Activated CD8-positive, alpha-beta memory T cell treated with anti-CD3 and anti-CD28 coated beads for 36 hours (primary cell): Measurements from ENCODE around the gene ERRFI1. TPM values are rescaled to one million over a fixed set of nuclear protein-coding genes. Genes with fewer than 3 reads are reported as not detected.
"Not testable (repeated sequence)": the region's sequence is repeated elsewhere in the genome, so short reads cannot be mapped to it uniquely, and the experiment has no call there.

Source experiments
- CTCF ChIA-PET: fragments of 350-600 bp; sonication (Branson Sonifier 250); formaldehyde crosslinking; loops from one replicate; lab custom pipeline; 2021; ENCODE audit warnings: antibody characterized with exemption; lab: Charles Lee
- POLR2A ChIA-PET: fragments of 350-600 bp; sonication (Branson Sonifier 250); formaldehyde crosslinking; loops from one replicate; lab custom pipeline; 2021; ENCODE audit warnings: antibody characterized with exemption; lab: Charles Lee
- total RNA-seq, 2 experiments: library from RNA; stranded (reverse); gene quantifications; one replicate each; pipeline ENCODE4 v1.2.3, GENCODE V29; 2021

The ERRFI1 gene
- 1 to 10 TPM; 3.1 to 3.2 TPM for total RNA-seq

- CTCF ChIA-PET = interaction anchor here (1.0 to 2.0 kb wide), 2 partner anchors 11 to 289 kb away, joined by 3 to 5 read pairs; no protein-coding TSS in a partner anchor
- POLR2A ChIA-PET = no interaction called here
Measured at GRCh38 chr1:8026153-8026975, at the start of gene ERRFI1. ERRFI1 (minus strand) TSS chr1:8026309; CDS start chr1:8015619, 10,690 bp downstream.

GRCh38 chr1:8075511-8076051 lies 49.5 kb upstream of the ERRFI1 start:
- CTCF ChIA-PET = interaction anchor here (1.3 kb wide), 1 partner anchor 61 kb away, joined by 3 read pairs; no protein-coding TSS in a partner anchor

DNA sequence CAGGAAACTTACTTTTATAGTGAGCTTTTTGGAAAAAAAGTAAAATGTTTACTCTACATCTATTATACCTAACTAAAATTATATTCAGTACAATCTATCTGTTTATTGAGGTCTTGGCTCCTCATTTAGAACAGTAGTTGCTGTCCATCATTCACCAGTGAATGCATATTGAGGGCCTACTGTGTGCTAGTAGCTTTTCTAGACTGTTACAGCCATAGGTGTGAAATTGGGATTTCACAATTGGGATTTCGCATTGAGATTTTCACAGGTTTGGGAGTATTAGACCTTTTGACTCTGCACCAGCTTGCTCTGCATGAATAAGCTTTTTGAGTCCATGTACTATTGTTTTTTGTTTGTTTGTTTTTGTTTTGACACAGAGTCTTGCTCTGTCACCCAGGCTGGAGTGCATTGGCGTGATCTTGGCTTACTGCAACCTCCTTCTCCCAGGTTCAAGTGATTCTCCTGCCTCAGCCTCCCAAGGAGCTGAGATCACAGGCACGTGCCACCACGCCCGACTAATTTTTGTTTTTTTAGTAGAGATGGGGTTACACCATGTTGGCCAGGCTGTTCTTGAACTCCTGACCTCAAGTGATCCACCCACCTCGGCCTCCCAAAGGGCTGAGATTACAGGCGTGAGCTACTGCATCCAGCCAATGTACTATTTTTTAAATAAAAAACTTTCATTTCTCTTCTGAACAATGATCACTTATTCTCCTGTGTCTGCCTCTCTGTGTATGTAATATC lies 47.2 kb upstream of the ERRFI1 start:
- POLR2A ChIA-PET = no interaction called here
- CTCF ChIA-PET = interaction anchor here (1.2 to 1.5 kb wide), 3 partner anchors 12 to 58 kb away, joined by 3 to 4 read pairs (median 4); no protein-coding TSS in a partner anchor

More at GRCh38 chr1:8075511-8076051, 49.5 kb upstream of the ERRFI1 start:
- POLR2A ChIA-PET = no interaction called here

- CTCF ChIA-PET = interaction anchor here (1.0 kb wide), 1 partner anchor 51 kb away, joined by 3 read pairs; no protein-coding TSS in a partner anchor
- POLR2A ChIA-PET = no interaction called here
Measured at GRCh38 chr1:8070381-8070811, 44.3 kb upstream of the ERRFI1 start.

- POLR2A ChIA-PET = not testable (repeated sequence)
- CTCF ChIA-PET = interaction anchor here (1.0 kb wide), 1 partner anchor 52 kb away, joined by 3 read pairs; no protein-coding TSS in a partner anchor
Measured at GRCh38 chr1:8069614-8070320, 43.7 kb upstream of the ERRFI1 start.

GRCh38 chr1:8065369-8065768 lies 39.3 kb upstream of the ERRFI1 start:
- ChIA-PET POLR2A (interaction anchor here (0.6 kb wide), 1 partner anchor 10 kb away, joined by 15 read pairs; no protein-coding TSS in a partner anchor), CTCF (no interaction called here)

GRCh38 chr1:8063298-8064036 lies 37.4 kb upstream of the ERRFI1 start:
- ChIA-PET POLR2A (no interaction called here), CTCF (interaction anchor here (0.6 kb wide), 1 partner anchor 235 kb away, joined by 3 read pairs; no protein-coding TSS in a partner anchor)

DNA sequence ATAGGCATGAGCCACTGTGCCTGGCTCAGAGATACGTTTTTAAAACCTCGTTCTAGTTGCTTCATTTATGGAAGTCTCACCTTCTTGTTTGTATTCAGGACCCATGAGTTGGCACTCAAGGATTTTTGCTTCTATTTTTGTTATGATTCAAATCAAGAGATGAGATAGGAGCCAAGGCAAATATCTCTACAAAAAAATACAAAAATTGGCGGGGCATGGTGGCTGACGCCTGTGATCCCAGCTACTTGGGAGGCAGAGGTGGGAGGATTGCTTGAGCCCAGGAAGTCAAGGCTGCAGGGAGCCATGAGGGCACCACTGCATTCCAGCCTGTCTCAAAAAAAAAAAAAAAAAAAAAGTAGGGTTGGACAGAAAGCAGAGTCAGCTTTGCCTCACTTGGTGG lies 36.8 kb upstream of the ERRFI1 start:
- CTCF ChIA-PET = interaction anchor here (0.6 kb wide), 1 partner anchor 236 kb away, joined by 3 read pairs; no protein-coding TSS in a partner anchor
- POLR2A ChIA-PET = no interaction called here

GRCh38 chr1:8061673-8062386 lies 35.7 kb upstream of the ERRFI1 start:
- CTCF ChIA-PET = interaction anchor here (1.4 kb wide), 1 partner anchor 12 kb away, joined by 4 read pairs; no protein-coding TSS in a partner anchor

GRCh38 chr1:8061210-8061609 lies 35.1 kb upstream of the ERRFI1 start:
- ChIA-PET POLR2A (no interaction called here), CTCF (interaction anchor here (0.5 to 1.4 kb wide), 3 partner anchors 10 to 435 kb away, joined by 4 read pairs; no protein-coding TSS in a partner anchor)

More at GRCh38 chr1:8061673-8062386, 35.7 kb upstream of the ERRFI1 start:
- POLR2A ChIA-PET = no interaction called here

DNA sequence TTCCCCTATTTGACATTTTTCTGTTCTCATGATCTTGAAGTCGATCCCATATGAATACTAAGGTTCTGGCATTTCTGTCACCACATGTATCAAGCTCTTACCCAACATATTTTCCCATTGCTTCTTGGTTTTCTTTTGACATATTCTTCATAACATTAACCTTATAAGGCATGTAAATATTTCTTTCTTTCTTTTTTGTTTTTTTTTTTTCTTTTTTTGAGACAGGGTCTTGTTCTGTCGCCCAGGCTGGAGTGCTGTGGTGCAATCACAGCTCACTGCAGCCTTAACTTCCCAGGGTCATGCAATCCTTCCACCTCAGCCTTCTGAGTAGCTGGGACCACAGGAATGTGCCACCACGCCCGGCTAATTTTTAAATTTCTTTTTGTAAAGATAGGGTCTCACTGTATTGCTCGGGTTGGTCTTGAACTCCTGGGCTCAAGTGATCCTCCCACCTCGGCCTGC lies 33.1 kb upstream of the ERRFI1 start:
- CTCF ChIA-PET = no interaction called here

DNA sequence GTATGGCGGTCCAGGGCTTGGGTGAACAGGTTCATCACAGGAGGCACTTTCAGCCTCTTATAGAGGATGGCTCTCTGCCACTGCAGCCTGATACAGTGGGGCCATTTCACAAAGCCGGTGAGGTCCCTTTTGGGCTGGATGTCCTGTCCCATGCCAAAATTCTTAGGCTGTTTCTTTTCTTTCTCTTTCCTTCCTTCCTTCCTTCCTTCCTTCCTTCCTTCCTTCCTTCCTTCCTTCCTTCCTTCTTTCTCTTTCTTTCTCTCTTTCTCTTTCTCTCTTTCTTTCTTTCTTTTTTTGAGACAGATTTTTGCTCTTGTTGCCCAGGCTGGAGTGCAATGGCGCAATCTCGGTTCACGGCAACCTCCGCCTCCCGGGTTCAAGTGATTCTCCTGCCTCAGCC lies 31.7 kb upstream of the ERRFI1 start:
- CTCF ChIA-PET, POLR2A ChIA-PET: not testable (repeated sequence)

More for the DNA sequence above, 33.1 kb upstream of the ERRFI1 start:
- POLR2A ChIA-PET = interaction anchor here (0.6 kb wide), 1 partner anchor 215 kb away, joined by 3 read pairs; no protein-coding TSS in a partner anchor

GRCh38 chr1:8055973-8056372 lies 29.9 kb upstream of the ERRFI1 start:
- POLR2A ChIA-PET = interaction anchor here (0.9 kb wide), 1 partner anchor 9 kb away, joined by 15 read pairs; no protein-coding TSS in a partner anchor

DNA sequence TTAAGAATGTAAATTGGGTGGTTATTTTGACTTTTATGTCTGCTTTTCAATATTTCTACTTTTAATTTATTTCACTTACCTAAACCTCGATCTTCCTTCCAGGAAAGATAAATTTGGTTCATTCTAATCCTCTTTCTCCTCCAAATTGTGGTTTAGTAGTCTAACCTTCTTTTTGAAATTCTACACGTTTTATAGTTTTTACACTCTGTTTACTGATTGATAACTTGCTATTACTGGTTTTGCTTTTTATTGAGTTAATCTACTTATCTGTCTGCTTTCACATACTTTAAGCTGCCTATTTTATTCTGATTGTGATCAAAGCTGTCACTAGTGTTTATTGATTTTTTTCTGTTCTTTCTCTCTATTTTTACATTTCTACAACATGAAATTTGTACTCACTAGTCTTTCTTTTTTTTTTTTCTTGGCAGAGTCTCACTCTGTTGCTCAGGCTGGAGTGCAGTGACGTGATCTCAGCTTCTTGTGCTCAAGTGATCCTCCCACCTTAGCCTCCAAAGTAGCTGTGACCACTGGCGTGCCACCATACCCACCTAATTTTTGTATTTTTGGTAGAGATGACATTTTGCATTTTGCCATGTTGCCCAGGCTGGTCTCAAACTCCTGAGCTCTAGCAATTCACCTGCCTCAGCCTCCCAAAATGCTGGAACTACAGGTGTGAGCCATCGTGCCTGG lies 27.9 kb upstream of the ERRFI1 start:
- ChIA-PET CTCF (interaction anchor here (1.4 kb wide), 1 partner anchor 280 kb away, joined by 3 read pairs; no protein-coding TSS in a partner anchor), POLR2A (no interaction called here)

More at GRCh38 chr1:8055973-8056372, 29.9 kb upstream of the ERRFI1 start:
- CTCF ChIA-PET = interaction anchor here (0.7 kb wide), 1 partner anchor 917 kb away, joined by 3 read pairs; no protein-coding TSS in a partner anchor

- ChIA-PET POLR2A (no interaction called here), CTCF (no interaction called here)
Measured at GRCh38 chr1:8051650-8052049, 25.5 kb upstream of the ERRFI1 start.

GRCh38 chr1:8049229-8049628 lies 23.1 kb upstream of the ERRFI1 start:
- POLR2A ChIA-PET, CTCF ChIA-PET: not testable (repeated sequence)
